Right lobe of liver (tissue), 4 donors: ENCODE data around the gene CRYBA4.

ENCODE experiments used
- CTCF ChIP-seq, 4 donors: fragments of 200-600 bp in 3 of 4; fragments of 450-650 bp in 1 of 4; IDR thresholded peaks; one replicate each; pipeline versions ENCODE4 v1.5.1 to v1.8.0; 2016 to 2022; ENCODE audit warnings: antibody characterized with exemption in 4 of 4, mild to moderate bottlenecking in 2 of 4
- POLR2A ChIP-seq: fragments of 450-650 bp; IDR thresholded peaks from one replicate; pipeline ENCODE4 v1.6.1; 2017; ENCODE audit warnings: antibody characterized with exemption, mild to moderate bottlenecking
- donor health status: DM: no; HTN: no; CAD: no.
- donor health status: DM: no; HTN: no; CAD: no.
- donor health status: DM: no; HTN: yes; CAD: no.

GRCh38 chr22:26620197-26620596 lies 1.6 kb upstream of the CRYBA4 start:
- TF ChIP-seq CTCF (IDR thresholded peaks at IDR 0.05) (no peak), POLR2A (no peak)
